ENCODE results near the gene KLF13.

Gene KLF13

GRCh38 chr15:31298707-31299172 is 27.9 kb upstream of the KLF13 start:
- DNase-seq (ENCODE audit: low spot score) (no peak), FAIRE-seq (no peak)

DNA sequence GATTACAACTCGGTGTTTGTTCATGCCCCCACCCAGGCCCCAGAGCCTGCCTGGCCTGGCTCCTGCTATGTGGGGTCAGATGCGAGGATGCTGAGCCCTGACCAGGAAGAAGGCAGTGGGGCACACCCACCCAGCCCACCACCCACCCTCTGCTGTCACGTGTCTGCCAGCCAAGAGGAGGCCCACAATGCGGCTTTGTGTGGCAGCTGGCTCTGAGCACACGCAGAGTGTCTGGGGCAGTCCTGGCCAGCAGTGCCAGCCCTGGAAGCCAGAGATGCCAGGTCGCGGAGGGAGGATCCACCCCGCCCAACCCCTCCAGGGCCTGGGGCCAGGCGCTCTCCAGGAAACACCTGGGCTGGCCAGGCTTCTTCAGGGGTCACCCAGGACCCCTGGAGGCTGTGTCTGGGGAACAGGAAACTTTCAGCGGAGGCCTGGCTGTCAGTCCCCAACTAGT is 26.4 kb upstream of the KLF13 start:
- no peak for DNase-seq (ENCODE audit: low spot score)

DNA sequence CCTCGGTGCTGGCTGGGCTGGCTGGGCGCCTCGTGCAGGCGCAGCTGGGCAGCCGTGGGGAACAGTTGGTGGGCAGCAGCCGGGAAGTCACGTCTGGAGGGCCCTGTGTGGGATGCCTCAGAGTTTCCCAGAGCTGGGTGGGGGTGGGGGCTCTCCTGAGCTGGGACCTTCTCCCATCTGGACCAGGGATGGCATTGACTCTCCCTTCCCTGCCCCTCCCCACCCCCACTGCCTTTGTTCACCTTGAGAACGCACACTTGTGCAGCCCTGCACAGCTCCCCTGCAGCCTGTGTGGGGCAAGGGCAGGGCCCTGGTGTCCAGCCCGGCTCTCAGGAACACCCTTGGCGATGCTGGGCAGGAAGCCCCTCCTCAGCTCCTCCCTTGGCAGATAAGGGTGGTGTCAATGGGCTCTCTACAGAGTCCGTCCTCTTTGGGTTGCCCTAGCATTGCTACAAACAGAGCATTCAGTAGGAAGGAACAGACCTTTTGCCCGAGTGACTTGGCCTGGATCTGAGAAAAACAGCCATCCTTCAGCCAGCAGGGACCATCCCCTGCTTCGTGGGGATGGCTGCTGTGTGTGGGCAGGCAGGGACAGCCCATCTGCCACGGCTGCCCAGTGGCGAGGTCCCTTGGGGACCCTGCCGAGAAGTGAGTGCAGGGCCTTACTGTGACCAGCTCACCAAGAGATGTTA is 25.5 kb upstream of the KLF13 start:
- no peak for DNase-seq (ENCODE audit: low spot score)
- no peak for FAIRE-seq

More for the DNA sequence above, 26.4 kb upstream of the KLF13 start:
- no peak for FAIRE-seq

DNA sequence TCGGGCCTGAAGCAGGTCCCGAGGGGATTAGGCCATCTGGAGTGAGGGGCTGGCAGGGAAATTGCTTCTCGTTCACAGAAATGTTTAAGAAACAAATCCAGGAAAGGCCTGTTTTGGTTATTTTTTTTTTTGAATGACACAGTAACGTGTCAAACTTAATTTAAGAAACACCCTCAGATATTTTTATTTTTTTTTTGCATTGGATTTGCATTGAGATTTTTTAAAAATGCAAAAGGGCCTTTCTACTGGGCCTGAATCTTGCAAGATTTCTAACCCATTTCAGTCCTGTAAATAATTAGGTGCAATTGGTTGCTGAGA is 25.0 kb upstream of the KLF13 start:
- no peak for FAIRE-seq

DNA sequence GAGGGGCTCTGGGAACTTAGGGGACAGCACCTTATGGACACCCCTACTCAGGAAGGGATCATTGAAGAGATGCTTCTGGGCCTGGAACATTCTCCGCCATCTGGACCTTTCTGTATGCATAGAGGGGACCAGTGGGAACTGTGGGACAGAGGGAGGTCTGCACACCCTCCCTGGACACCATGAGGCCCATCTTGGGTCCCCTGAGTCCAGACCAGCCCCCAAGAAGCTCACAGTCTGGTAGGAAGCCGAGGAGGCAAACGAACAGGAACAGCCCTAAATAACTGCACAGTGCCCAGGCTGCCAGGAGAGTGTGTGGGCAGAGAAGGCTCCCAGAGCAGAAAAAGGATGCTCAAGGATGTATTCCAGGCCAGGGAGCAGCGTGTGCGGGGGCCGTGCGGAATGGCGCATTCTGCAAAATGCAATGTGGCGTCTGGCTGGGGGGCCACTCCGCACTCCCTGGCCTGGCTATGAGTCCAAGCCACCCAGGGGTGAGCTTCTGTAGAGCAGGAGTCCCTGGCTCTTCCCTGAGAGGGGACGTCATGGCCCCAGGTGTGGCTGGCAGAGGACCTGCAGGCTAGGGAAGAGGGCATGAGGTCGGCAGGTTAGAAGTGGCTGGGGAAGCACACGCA is 24.5 kb upstream of the KLF13 start:
- FAIRE-seq (no peak), DNase-seq (ENCODE audit: low spot score) (no peak)

More for the DNA sequence above, 25.0 kb upstream of the KLF13 start:
- no peak for DNase-seq (ENCODE audit: low spot score)

DNA sequence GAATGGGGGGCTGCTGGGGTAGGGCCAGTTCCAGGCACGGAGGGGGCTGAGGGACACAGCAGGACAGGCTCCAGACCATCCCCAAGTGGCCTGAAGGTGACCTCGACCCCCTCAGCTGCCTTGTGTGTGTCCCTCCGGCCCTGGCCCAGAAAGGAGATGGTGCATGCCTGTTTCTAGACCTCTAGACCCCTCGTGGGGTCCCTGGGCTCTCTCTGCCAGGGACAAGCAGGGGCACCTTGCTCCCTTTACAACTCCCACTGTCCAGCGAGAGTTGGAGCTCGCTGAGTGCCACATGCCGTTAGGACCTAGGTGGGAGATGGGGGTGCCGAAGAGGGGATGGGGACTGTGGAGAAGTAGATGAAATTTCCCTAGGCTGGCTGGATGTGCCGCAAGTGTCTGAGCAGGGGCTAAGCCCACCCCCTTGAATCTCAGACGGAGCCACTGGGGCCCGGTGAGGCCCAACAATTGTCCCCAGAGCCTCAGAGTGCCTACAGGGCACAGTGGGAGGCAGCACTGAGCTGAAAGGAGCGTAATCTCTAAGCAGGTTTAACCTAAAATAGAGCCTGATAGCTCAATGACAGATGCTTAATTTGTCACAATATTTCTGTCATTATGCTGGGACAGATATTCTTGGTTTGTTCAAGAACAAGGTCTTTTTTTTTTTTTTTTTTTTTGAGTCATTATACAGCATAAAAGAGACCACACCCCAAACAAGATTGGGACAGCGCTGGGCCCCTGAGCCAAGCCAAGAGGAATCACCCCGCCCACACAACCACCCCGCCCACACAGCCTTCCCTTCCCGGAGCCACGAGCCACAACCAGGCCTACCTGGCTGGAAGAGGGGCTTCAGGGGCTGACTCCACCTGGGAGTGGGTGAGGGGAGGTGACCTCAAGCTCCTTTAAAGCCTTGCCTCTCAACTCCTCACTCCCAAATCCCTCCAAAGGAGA is 23.6 kb upstream of the KLF13 start:
- DNase-seq (ENCODE audit: low spot score) (no peak), FAIRE-seq (no peak)

- DNase-seq (ENCODE audit: low spot score) (no peak), FAIRE-seq (no peak)
These were observed 22.6 kb upstream of the KLF13 start for GRCh38 chr15:31303726-31304648.

GRCh38 chr15:31304751-31305365 is 21.8 kb upstream of the KLF13 start:
- DNase-seq (ENCODE audit: low spot score) (no peak), FAIRE-seq (no peak)

DNA sequence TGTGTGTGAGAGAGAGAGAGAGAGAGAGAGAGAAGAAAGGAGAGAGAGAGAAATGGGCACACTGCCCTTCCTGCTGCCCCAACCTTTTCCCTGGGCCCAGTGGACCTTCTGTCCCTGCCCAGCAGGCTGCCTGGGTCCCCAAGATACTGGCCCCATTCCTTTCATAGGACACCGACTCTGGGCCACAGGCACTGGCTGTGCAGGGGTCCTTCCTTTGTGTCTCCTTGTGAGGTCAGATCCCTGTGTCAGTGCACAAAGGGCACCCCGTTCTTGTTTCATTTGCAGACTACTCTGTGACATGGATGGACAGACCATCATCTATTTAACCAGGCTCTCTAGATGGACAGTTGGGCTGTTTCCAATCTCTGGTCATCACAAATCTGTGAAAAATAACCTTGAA is 21.3 kb upstream of the KLF13 start:
- FAIRE-seq (no peak), DNase-seq (ENCODE audit: low spot score) (no peak)

DNA sequence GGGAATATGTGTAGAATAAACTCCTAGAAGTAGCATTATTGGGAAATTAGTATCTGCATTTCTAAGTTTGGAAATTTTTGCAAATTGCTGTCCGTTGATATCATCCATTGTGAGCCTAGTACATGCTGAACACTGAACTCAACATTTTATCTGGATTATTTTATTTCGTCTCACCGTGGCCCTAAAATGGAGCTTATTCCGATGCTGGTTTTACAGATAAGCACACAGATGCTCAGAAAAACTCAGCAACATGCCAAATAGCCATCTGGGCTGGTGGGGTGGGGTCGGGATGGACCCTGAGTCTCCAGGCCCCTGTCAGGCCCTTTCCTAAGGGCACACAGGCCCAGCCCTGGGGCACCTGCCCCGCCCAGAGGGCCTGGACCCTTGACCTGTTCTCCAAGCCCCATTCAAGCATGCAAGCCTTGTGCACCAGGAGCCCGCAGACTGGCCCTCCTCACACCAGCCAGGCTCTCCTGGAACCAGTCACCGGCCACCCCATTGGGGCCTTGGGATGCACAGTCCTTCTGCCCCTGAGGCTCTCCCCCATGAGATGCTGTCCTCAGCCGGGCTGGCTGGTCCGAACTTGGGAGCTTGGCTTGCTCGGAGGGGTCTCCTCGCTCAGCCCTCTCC is 20.7 kb upstream of the KLF13 start:
- no peak for DNase-seq (ENCODE audit: low spot score)
- no peak for FAIRE-seq

- FAIRE-seq (no peak), DNase-seq (ENCODE audit: low spot score) (no peak)
These were observed 20.0 kb upstream of the KLF13 start for GRCh38 chr15:31306426-31307269.

DNA sequence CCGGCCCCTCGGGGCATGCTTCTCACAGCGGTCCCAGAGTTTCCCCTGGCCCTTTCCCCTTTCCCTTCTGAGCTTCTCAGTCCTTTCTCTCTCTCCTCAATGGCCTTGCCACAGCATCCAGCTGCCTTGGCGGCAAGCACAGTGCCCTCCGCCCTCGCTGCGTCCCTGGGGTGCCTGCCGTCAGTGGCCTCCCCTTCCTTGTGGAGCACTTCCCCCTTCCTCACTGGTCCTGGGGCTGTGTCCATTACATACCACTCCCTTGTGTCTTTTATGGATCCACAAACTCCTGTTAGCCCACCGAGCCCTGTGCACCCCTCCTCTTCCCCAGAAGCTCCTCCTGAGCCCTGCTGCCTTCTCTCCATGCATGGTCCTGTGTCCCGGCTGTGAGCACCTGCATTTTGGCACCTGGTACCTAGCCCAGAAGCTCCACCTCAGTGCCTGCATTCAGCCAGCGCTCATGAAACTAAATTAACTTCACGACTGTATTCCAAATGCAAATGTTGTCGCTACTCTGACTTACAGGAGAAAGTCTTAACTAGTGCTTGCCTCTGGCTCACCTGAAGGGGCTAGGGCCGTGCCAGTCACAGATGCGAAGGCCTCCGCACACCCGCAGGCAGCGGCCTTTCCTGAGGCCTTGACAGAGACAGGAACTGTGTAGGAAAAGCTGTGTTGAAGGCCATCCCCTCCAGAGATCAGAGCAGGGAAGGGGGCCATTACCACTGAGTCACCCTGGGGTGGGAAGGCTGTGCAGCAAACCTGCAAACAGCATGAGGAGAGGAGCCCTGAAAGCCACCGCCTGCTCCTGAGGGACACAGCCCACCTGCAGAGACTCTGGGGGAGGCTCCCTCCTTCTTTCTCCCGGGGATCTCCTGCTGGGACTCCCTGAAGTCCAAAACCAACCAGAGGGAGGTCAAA is 19.1 kb upstream of the KLF13 start:
- FAIRE-seq (no peak), DNase-seq (ENCODE audit: low spot score) (no peak)

DNA sequence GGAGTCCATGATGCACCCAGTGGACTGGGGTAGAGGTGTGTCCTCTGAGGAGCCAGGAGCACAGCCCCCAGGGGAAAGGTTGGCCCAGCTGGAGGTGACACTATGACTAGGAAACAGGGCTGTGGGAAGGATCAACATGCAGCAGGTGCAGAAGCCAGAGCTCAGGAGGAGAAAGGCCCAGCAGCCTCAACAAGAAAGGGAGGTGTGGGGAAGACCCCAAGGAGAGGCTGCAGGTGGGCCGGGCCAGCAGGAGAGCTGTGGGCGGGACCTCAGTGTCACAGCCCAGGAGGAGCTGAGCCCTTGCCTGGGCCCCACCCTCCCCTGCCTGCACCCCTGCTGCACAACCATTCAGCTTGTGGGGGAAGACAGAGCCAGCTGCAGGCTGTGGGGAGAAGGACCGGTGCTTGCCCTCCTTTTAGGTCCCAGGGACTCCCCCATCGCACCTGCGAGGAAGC is 18.4 kb upstream of the KLF13 start:
- DNase-seq (ENCODE audit: low spot score) (no peak), FAIRE-seq (no peak)

- no peak for FAIRE-seq
These were observed 16.6 kb upstream of the KLF13 start for GRCh38 chr15:31309893-31310606.

GRCh38 chr15:31311735-31312619 is 14.7 kb upstream of the KLF13 start:
- DNase-seq (ENCODE audit: low spot score): no peak

More at GRCh38 chr15:31309893-31310606, 16.6 kb upstream of the KLF13 start:
- DNase-seq (ENCODE audit: low spot score): no peak

DNA sequence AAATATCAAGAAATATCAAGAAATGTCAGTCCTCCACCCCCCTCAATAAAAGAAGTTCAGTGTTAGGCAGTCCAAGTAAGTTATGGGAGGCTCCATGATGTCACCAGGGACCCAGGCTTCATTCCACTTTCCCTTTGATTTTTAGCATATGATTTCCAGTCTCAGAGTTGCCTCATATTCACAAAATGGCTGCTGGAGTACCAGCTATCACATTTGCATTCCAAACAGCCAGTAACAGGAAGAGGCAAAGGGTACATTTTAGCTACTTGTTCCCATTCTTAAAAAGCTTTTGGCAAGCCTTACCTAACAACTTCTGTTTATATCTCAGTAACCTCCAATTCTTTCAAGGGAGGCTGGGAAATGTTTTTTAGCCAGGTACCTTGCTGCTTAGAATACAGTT is 13.4 kb upstream of the KLF13 start:
- FAIRE-seq: no peak
- DNase-seq (ENCODE audit: low spot score): no peak

More at GRCh38 chr15:31311735-31312619, 14.7 kb upstream of the KLF13 start:
- no peak for FAIRE-seq

Data from urothelium cell line (cell line).